A172 (cell line): ENCODE results near the gene CD101. TPM values are rescaled to one million over a fixed set of nuclear protein-coding genes. Genes with fewer than 3 reads are reported as not detected.
A peak's percentile ranks its signal among the peaks of the same experiment; 100 is the strongest.

Experiments used
- DNase-seq: peaks from one replicate; pipeline ENCODE4 v3.0.0-alpha.2; 2015; ENCODE audit warnings: low spot score
- total RNA-seq: library from RNA; depleted of rRNA; stranded (reverse); fragments of >200 nt; shearing (Covaris generic); gene quantifications from 2 replicates; pipeline ENCODE4 v1.2.3, GENCODE V29; 2014

Gene CD101
- total RNA-seq, 1 experiment from 2014 or later: not detected

DNA sequence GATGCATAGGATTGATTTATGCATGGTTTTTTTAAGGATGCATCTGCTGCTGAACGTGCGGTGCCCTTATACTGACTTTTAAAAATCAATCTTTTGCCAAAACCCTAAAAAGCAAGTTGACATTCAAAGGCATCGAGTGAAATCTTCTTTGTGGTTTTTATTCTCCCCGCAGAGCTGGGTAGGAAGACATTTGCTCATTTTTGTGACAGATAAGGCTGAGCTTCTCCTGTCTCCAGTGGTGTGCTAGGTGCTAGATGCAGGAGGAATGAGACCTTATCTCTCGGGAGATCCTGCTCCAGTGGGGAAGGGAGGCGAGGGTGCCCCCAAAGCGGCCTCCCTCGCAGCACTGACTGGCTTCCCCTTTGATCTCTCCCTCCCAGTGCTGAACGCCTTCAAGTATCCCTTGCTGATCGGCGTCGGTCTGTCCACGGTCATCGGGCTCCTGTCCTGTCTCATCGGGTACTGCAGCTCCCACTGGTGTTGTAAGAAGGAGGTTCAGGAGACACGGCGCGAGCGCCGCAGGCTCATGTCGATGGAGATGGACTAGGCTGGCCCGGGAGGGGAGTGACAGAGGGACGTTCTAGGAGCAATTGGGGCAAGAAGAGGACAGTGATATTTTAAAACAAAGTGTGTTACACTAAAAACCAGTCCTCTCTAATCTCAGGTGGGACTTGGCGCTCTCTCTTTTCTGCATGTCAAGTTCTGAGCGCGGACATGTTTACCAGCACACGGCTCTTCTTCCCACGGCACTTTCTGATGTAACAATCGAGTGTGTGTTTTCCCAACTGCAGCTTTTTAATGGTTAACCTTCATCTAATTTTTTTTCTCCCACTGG, 14.9 kb upstream of the CD101 start:
- DNase-seq: no peak

GRCh38 chr1:116987256-116987555, 14.4 kb upstream of the CD101 start:
- no peak for DNase-seq

DNA sequence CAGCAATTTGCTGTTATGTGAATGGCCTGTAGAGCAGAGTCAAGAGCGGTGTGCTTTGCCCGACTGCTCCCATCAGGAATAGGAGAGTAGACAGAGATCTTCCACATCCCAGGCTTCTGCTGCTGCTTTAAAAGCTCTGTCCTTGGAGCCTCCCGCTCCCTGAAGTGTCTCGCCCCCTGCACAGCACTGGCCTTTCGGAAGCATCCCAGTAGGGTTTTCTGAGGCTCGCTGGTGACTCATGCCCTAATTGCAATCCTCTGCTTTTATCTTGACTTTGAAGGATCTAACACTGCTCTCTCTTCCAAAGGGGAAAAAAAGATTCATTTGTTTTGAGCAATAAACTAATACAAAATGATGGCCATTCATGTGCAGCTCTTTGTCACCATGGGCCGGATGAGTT, 13.3 kb upstream of the CD101 start:
- DNase-seq: peak; percentile 41

DNA sequence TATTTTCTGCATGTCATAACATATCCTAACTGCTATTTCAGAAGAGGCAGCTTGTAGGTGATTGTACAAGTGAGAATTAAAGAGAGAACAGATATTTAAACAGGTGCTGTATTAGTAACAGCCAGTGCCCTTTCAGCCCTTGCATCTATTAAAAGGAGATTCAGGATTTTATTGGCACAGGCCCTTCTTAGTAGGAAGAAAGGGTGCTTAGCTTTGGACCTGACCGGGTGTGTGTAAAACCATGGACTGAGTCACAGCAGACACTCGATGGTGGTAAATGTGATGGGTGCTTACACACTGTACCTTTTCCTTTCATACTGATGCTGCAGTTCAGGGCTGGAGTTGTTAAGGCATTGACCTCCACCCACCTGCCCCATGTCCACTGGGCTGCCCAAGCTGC, 12.7 kb upstream of the CD101 start:
- DNase-seq: no peak

GRCh38 chr1:116989835-116990234, 11.7 kb upstream of the CD101 start:
- DNase-seq: no peak

DNA sequence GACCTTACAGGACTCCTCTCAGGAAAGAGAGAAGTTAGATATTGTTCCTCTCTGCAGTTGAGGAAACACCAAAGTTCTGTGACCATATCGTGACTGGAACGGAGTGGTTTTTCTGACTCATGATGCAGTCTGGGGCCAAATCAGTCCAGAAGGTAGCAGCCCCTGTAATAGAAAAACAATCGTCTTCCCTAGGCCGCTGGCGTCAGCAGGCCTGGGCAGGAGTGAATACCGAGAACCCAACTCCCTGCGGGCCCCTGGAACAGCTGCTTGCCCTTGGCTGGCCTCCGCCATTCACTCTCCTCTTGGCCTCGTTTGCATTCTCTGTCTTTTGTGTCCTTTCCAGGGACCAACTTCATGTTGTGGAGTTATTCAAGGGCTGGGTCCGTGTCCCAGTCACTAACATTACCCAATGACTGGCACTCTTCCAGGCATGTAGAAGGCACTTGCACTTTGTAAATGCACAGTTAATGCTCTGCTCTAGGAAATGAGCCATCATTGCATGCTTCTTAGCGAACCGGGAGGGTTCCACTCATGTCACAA, 10.9 kb upstream of the CD101 start:
- DNase-seq: no peak

DNA sequence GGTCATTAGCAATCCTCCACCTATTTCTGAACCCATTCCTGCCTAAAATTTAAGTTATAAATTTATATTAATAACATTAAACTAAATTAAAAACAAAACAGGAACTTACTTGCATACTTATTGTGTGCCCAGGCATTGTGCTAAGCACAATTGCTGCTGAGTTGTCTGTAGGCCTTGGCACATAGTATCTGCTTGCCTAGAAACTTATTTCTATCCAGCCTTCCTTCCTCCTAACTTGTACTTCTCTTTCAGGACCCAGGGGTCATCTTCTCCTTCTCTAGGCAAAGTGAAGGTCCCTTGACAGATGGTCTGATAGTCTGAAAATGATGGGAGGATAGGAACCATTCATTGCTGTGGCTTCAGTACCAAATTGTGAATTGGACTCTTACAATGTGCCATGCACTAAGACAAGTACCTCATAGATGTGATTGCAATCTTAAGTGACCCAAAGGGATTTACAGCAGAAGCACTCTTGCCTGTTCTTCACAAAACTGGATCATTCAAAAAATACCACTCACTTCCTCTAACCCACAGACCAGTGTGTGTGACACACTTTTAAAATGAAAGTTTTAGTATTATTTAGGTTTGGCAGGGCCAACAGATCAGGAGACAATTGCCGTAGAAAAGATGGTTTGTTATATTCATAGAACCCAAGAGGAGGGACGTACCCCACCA, 10.3 kb upstream of the CD101 start:
- DNase-seq: no peak

DNA sequence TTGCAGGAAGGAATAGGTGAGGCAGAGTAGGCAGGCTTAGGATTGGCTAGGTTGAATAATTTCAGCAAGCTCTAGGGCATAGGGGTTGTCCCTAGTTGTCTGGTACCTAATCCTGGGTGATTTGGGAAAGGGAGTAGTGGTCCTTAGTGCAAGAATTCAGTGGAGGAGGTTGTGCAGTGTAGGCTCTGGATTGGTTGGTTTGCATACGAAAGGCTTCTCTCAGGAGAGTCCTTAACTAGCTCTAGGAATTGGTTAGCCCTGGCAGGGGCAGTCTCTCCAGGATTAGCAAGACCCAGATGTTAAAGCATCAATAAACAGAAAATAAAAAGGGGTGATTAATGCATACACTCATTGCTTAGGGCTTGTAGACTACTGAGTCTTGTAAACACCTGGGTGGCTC, 9.6 kb upstream of the CD101 start:
- no peak for DNase-seq

DNA sequence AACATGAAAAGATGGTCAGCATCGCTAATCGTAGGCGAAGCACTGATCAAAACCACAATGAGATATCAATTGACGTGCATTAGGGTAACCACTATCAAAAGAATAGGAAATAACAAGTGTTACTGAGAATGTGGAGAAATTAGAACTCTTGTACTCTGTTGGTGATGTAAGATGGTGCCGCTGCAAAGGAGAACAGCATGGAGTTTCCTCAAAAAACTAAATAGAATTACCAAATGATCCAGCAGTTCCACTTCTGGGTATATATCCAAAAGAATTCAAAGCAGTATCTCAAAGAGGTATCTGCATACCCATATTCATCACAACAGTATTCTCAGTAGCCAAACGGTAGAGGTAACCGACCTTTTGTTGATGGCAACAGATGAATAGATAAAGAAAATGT, 8.3 kb upstream of the CD101 start:
- no peak for DNase-seq

GRCh38 chr1:116994411-116994810, 7.1 kb upstream of the CD101 start:
- DNase-seq: no peak

- peak; percentile 12 for DNase-seq
Measured at GRCh38 chr1:116997066-116997465, 4.5 kb upstream of the CD101 start.

DNA sequence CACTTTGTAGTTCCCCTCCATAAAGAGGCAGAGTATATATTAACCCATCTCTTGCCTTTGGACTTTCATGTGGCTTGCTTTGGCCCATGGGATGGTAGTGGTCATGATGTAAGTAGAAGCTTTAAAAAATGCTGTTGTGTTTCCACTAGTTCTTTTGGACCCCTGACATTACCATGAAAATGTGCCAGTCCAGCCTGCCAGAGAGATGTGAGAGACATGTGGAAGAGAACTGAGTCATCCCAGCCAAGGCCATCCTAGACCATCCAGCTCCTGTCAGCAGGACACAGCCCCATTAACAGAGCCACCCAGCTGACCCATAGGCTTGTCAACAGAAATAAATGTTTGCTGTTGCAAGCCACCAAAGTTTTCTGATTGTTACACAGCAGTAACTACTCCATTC, 3.9 kb upstream of the CD101 start:
- no peak for DNase-seq

DNA sequence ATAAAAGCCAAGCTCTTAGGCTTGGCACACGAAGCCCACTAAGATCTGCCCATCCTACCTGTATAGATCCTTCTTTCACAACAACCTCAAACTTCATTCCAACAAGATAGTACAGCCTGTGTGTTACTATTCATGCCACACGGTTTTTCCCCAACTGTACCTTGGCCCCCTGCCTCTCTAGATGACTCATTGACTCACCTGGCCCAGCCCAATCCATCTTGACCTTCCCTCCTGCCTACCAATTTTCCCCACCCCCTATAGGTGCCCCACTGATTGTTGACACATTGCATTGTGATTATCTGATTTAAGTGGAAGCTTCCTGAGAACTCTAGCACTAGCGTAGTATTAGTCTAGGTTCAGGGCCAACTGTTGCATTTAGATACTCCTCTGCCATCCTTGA, 2.0 kb upstream of the CD101 start:
- no peak for DNase-seq

- DNase-seq: no peak
Measured at GRCh38 chr1:117000142-117000541, 1.4 kb upstream of the CD101 start.

DNA sequence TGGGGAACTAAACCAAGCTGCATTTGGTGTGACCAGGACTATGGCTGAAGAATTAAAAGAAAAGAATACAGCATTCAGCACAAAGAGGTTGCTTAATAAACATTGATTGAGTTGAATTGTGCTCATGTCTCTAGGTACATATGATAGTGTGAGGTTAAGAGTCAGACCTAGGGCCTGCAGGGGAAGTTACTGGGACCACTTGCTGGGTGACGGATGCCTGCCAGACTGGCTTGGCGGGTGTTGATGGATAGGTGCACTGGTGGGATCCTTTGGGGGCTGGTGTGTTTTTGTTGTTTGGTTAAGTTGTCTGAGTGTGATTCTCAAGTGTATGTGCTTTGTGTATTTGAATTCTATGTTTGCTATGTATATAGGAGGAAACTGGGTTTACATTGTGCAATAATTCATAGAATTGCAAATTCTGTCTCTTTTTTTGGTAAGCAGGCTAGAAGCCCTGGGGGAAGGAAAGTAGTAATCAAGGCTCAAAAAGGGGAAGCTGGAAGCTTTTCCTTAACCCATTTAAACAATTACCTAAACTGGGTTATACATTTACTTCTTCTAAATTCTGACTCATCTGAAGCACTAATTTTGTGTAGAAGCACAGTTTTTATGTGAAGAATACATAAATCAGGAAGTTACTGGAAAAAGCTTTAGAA, 1.8 kb downstream of the CD101 start:
- DNase-seq: no peak

- DNase-seq: no peak
Measured at GRCh38 chr1:117007719-117008013, 6.1 kb downstream of the CD101 start.

GRCh38 chr1:117008656-117009055, 7.1 kb downstream of the CD101 start:
- DNase-seq: no peak

DNA sequence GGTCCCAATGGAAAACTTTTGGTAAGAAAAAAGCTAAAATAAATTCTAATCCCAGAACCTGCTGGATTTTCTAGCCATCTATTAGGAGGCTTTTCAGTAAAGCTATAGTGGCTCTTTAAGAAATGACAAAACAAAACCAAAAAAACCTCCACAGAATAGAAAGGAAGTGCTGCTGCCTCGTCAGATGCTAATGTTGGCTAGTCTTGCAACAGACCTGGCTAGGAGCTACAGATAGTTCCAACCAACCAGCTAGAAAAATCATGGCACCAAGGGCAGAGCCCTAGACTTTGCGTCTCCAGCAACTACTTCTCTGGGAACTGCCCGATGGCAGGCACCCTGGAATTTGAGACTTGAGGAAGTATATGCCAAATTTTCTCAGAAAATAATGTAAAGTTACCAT, 7.6 kb downstream of the CD101 start:
- DNase-seq: no peak

DNA sequence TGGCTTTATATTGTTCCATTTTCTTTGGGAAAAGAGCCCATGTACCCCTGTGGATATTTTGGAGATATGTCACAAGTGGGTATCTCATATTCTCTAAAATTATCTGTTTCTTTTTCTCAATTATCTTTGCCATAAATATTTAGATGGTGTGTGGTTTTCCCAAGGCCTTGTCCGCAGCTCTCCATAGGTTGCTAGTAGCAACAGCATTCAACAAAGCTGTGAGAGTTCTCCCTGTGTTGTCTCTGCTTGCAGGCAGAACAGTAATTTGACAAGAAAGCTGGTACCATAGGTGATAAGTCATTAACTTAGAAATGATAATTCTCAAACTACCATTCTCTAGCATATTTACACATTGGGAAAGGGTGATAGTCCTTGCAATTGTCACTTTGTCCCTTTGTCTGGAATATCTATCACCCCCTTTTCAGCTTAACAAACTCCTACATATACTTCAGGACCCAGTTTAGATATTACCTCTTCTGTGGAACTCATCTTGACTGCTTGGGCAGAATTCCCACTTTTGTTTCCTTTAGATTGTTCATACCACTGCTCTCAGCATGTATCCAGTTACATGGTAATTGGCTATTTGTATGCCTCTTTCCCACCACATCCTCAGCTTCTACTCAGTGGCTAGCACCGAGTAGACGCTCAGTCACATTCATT, 8.9 kb downstream of the CD101 start:
- no peak for DNase-seq

DNA sequence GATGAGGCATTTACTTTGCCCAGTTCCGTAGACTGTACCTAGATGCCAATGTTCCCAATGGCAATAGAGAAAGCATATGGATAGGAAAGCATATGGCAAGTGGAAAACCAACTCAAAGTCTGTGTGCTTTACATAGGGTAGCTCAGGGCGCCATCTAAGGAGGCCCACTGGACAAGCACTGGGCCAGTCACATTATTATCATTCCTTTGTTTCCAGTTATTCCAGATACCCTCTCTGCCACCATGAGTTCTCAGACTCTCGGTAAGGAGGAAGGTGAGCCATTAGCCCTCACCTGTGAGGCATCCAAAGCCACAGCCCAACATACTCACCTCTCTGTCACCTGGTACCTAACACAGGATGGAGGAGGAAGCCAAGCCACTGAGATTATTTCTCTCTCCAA, 9.8 kb downstream of the CD101 start:
- no peak for DNase-seq

GRCh38 chr1:117013309-117013858, 11.8 kb downstream of the CD101 start:
- no peak for DNase-seq

DNA sequence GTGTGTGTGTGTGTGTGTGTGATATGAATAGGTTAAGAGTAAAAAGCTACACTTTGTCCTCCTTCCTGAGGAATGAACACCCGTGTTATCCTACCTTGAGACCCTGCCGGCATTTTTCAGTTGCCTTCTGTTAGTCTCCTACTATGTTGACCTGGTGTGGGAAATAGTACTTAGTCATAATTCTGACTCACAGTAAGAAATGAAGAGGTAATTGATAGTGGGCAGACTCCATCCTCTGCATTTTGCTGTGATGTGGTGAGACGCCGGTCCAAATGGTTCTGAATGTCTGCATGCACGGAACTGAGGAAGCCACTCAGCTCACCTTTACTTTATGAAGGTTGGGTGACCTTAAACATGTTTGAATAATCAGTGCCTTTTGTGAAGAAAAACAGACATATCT, 12.6 kb downstream of the CD101 start:
- DNase-seq: no peak
